Keratinocyte (primary cell): ENCODE measurements around the gene TRIM54. TPM values are rescaled to one million over a fixed set of nuclear protein-coding genes. Genes with fewer than 3 reads are reported as not detected.

Experiments
- DNase-seq: peaks from one replicate; pipeline ENCODE4 v3.0.0-alpha.2; 2011; ENCODE audit warnings: low read depth, missing footprints, low spot score
- FAIRE-seq: peaks from 2 replicates; lab custom pipeline; 2011; peaks lifted over from hg19 to GRCh38; lab: Jason Lieb, UNC
- H2AFZ ChIP-seq: 2 replicates; pipeline ENCODE4 v1.6.0; 2012; ENCODE audit warnings: low read length, control low read depth, inconsistent platforms; ENCODE audit not compliant: control insufficient read depth
- H3K27ac ChIP-seq: 2 replicates; pipeline ENCODE4 v1.5.1; 2011; ENCODE audit warnings: low read length; ENCODE audit not compliant: control insufficient read depth, insufficient read depth
- H3K27me3 ChIP-seq: 3 replicates; pipeline ENCODE4 v1.6.0; 2011; ENCODE audit warnings: low read length; ENCODE audit not compliant: control insufficient read depth, insufficient read depth; ENCODE audit errors: extremely low read depth
- H3K36me3 ChIP-seq, 2 experiments: 2 replicates in 1 of 2; 3 replicates in 1 of 2; pipeline ENCODE4 v1.5.1; 2011; ENCODE audit warnings: low read length in 2 of 2, mild to moderate bottlenecking in 1 of 2; ENCODE audit not compliant: control insufficient read depth in 2 of 2, insufficient read depth in 2 of 2; ENCODE audit errors: extremely low read depth in 1 of 2
- H3K4me1 ChIP-seq: 3 replicates; pipeline ENCODE4 v1.5.1; 2011; ENCODE audit warnings: low read length; ENCODE audit not compliant: control insufficient read depth, insufficient read depth; ENCODE audit errors: extremely low read depth
- H3K4me2 ChIP-seq: 3 replicates; pipeline ENCODE4 v1.6.0; 2011; ENCODE audit warnings: low read depth, low read length; ENCODE audit not compliant: control insufficient read depth, insufficient read depth; ENCODE audit errors: extremely low read depth
- H3K4me3 ChIP-seq, 3 experiments: fragments of 200-600 bp in 1 of 3; sonication (generic) in 1 of 3; 2 replicates in 2 of 3; 3 replicates in 1 of 3; pipeline ENCODE4 v1.5.1; 2011 to 2016; ENCODE audit warnings: low read length in 3 of 3, mild to moderate bottlenecking in 3 of 3, control low read depth in 2 of 3, inconsistent platforms in 1 of 3, low read depth in 1 of 3, mixed read lengths in 1 of 3, mixed run types in 1 of 3, moderate library complexity in 1 of 3; ENCODE audit not compliant: control insufficient read depth in 2 of 3, insufficient read depth in 2 of 3; ENCODE audit errors: extremely low read depth in 1 of 3
- H3K79me2 ChIP-seq: 2 replicates; pipeline ENCODE4 v1.6.0; 2012; ENCODE audit warnings: low read length; ENCODE audit not compliant: control insufficient read depth, insufficient read depth
- H3K9ac ChIP-seq: 3 replicates; pipeline ENCODE4 v1.6.0; 2011; ENCODE audit warnings: low read length; ENCODE audit not compliant: control insufficient read depth, insufficient read depth; ENCODE audit errors: extremely low read depth
- H3K9me1 ChIP-seq: 3 replicates; pipeline ENCODE4 v1.6.0; 2011; ENCODE audit warnings: low read length; ENCODE audit not compliant: control insufficient read depth, insufficient read depth; ENCODE audit errors: extremely low read depth
- H3K9me3 ChIP-seq: 2 replicates; pipeline ENCODE4 v1.5.1; 2012; ENCODE audit warnings: low read depth, low read length; ENCODE audit not compliant: control insufficient read depth
- H4K20me1 ChIP-seq: 3 replicates; pipeline ENCODE4 v1.6.0; 2011; ENCODE audit warnings: low read length; ENCODE audit not compliant: control insufficient read depth, insufficient read depth; ENCODE audit errors: extremely low read depth
- EZH2 ChIP-seq: IDR thresholded peaks from one replicate; pipeline ENCODE4 v1.6.1; 2012; ENCODE audit warnings: inconsistent platforms, mild to moderate bottlenecking, low read length, moderate library complexity
- dilution Hi-C: fragments of 300-500 bp; cut with MboI; formaldehyde crosslinking; loops from one replicate; pipeline ENCODE4 v1.7.0; 2020; ENCODE audit warnings: low sequenced_read_pairs; ENCODE audit not compliant: extremely low pct_ligation_motif_present
- polyA plus RNA-seq, 5 experiments: library from polyadenylated mRNA; depleted of rRNA in 3 of 5; stranded (reverse) in 3 of 5; stranded (forward) in 1 of 5; unstranded in 1 of 5; fragments of >200 nt; gene quantifications; 1 replicate in 1 of 5; 2 replicates in 3 of 5; 3 replicates in 1 of 5; pipeline versions ENCODE4 v1.2.1 to v1.2.3, GENCODE V29; 2011 to 2012; ENCODE audit warnings: missing spikeins in 2 of 5, low read depth in 1 of 5, low replicate concordance in 1 of 5
- TF ChIP-seq, protein P1 (sequence below), 3 experiments: IDR thresholded peaks in 1 of 3; conservative IDR thresholded peaks in 1 of 3; optimal IDR thresholded peaks in 1 of 3; 2 replicates in 2 of 3; 3 replicates in 1 of 3; pipeline versions ENCODE3 to v1.5.1; 2011; ENCODE audit warnings: low read length in 3 of 3, mild to moderate bottlenecking in 3 of 3, moderate library complexity in 2 of 3, control low read depth in 1 of 3, inconsistent platforms in 1 of 3; ENCODE audit not compliant: insufficient read depth in 2 of 3; ENCODE audit errors: extremely low read depth in 1 of 3

The TRIM54 gene
- polyA plus RNA-seq, 1 donor (not counting 4 experiments of a cell fraction or from before 2014, with no cell fraction given): not detected

DNA sequence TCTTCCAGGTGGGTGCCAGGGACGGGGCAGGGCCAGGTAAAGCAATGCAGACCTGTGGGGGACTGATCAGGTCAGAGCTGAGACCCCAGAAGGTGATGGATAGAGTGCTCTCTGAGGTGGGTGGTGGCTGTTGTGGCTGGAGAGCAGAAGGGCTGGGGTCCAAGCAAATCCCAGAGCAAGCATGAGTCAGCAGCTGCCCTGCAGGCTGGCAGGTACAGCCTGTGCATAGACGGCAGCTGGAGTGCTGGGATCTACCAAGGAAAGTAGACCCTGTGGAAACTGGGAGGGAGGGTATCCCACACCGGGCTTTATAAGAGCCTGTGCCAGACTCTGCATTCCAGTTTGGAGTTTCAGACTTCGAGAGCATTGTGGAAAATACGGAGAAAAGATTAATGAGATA is 663 bp downstream of the TRIM54 start:
- no peak overlapping the region for H3K4me2 ChIP-seq
- no peak for DNase-seq
- H3K79me2 ChIP-seq: no peaks in the 10 kb centered on the region
- no peaks in the 10 kb centered on the region for H3K9me3 ChIP-seq
- no peaks in the 10 kb centered on the region for H3K4me1 ChIP-seq
- H3K36me3 ChIP-seq: no peaks in the 10 kb centered on the region
- peaks cover 23% of the 10 kb centered on the region for H3K27me3 ChIP-seq
- no peak overlapping the region for H3K27ac ChIP-seq
- TF ChIP-seq, protein P1, sequence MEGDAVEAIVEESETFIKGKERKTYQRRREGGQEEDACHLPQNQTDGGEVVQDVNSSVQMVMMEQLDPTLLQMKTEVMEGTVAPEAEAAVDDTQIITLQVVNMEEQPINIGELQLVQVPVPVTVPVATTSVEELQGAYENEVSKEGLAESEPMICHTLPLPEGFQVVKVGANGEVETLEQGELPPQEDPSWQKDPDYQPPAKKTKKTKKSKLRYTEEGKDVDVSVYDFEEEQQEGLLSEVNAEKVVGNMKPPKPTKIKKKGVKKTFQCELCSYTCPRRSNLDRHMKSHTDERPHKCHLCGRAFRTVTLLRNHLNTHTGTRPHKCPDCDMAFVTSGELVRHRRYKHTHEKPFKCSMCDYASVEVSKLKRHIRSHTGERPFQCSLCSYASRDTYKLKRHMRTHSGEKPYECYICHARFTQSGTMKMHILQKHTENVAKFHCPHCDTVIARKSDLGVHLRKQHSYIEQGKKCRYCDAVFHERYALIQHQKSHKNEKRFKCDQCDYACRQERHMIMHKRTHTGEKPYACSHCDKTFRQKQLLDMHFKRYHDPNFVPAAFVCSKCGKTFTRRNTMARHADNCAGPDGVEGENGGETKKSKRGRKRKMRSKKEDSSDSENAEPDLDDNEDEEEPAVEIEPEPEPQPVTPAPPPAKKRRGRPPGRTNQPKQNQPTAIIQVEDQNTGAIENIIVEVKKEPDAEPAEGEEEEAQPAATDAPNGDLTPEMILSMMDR (optimal IDR thresholded peaks at IDR 0.05 in 1 of 3, IDR thresholded peaks at IDR 0.05 in 1 of 3, conservative IDR thresholded peaks at IDR 0.05 in 1 of 3; ENCODE audit: extremely low read depth in 1 of 3, insufficient read depth in 2 of 3, low read length in 3 of 3): no peak
- TF ChIP-seq EZH2: peak; percentile 2
- FAIRE-seq: no peak
- dilution Hi-C loops: no loop called here
- no peaks in the 10 kb centered on the region for H4K20me1 ChIP-seq
- no peak overlapping the region for H3K4me3 ChIP-seq
- H3K9me1 ChIP-seq: no peaks in the 10 kb centered on the region
- H2AFZ ChIP-seq: no peak overlapping the region
- no peak overlapping the region for H3K9ac ChIP-seq

GRCh38 chr2:27284996-27285395 is 2.8 kb downstream of the TRIM54 start:
- no peaks in the 10 kb centered on the region for H4K20me1 ChIP-seq
- no peaks in the 10 kb centered on the region for H3K4me1 ChIP-seq
- DNase-seq: no peak
- no peaks in the 10 kb centered on the region for H3K36me3 ChIP-seq
- peaks cover 23% of the 10 kb centered on the region for H3K27me3 ChIP-seq
- no peaks in the 10 kb centered on the region for H3K9me1 ChIP-seq
- no peaks in the 10 kb centered on the region for H3K9me3 ChIP-seq
- H3K4me2 ChIP-seq: no peak overlapping the region
- no peak for TF ChIP-seq EZH2
- TF ChIP-seq, protein P1 (optimal IDR thresholded peaks at IDR 0.05 in 1 of 3, IDR thresholded peaks at IDR 0.05 in 1 of 3, conservative IDR thresholded peaks at IDR 0.05 in 1 of 3; ENCODE audit: extremely low read depth in 1 of 3, insufficient read depth in 2 of 3, low read length in 3 of 3): no peak
- no peak overlapping the region for H3K27ac ChIP-seq
- H3K79me2 ChIP-seq: no peaks in the 10 kb centered on the region
- dilution Hi-C loops: no loop called here
- H3K4me3 ChIP-seq: no peak overlapping the region
- no peak overlapping the region for H2AFZ ChIP-seq
- no peak overlapping the region for H3K9ac ChIP-seq
- no peak for FAIRE-seq
